HepG2 (cell line): Measurements from ENCODE around the gene CCN6. TPM values are rescaled to one million over a fixed set of nuclear protein-coding genes. Genes with fewer than 3 reads are reported as not detected.
A peak's percentile ranks its signal among the peaks of the same experiment; 100 is the strongest.

Source experiments
- ARNT2 ChIP-seq: sonication (generic); formaldehyde crosslinking; IDR thresholded peaks from 2 replicates; pipeline ENCODE4 v1.8.0; 2022; ENCODE audit warnings: mild to moderate bottlenecking, low read depth, missing genetic modification reagents, moderate library complexity
- BCL6 ChIP-seq: IDR thresholded peaks from 2 replicates; pipeline ENCODE4 v1.6.1; 2016; ENCODE audit warnings: missing genetic modification reagents, missing compliant biosample characterization
- CSRNP2 ChIP-seq: sonication (generic); formaldehyde crosslinking; conservative IDR thresholded peaks from 2 replicates; pipeline ENCODE4 v1.8.0; 2022; ENCODE audit warnings: low read depth, missing genetic modification reagents
- DPF2 ChIP-seq: sonication (generic); formaldehyde crosslinking; IDR thresholded peaks from 2 replicates; pipeline ENCODE4 v1.4.0; 2020; ENCODE audit warnings: mild to moderate bottlenecking, low read depth, missing genetic modification reagents, borderline replicate concordance
- JARID2 ChIP-seq: sonication (generic); formaldehyde crosslinking; IDR thresholded peaks from 2 replicates; pipeline ENCODE4 v1.8.1; 2023; ENCODE audit warnings: missing genetic modification reagents, inconsistent platforms; ENCODE audit not compliant: insufficient replicate concordance
- KDM1A ChIP-seq: IDR thresholded peaks from 2 replicates; pipeline ENCODE4 v1.6.1; 2016; ENCODE audit warnings: missing compliant biosample characterization
- NCOA2 ChIP-seq: sonication (generic); formaldehyde crosslinking; IDR thresholded peaks from 2 replicates; pipeline ENCODE4 v1.8.0; 2022; ENCODE audit warnings: inconsistent platforms
- NFIB ChIP-seq: sonication (generic); formaldehyde crosslinking; IDR thresholded peaks from 2 replicates; pipeline ENCODE4 v1.9.0; 2021; ENCODE audit warnings: missing genetic modification reagents, mild to moderate bottlenecking, borderline replicate concordance
- NR2F6 ChIP-seq, 2 experiments: IDR thresholded peaks; 2 replicates each; pipeline ENCODE4 v1.6.1; 2016; ENCODE audit warnings: antibody characterized with exemption in 1 of 2, mild to moderate bottlenecking in 1 of 2
- PAXIP1 ChIP-seq: sonication (generic); formaldehyde crosslinking; conservative IDR thresholded peaks from 2 replicates; pipeline ENCODE4 v1.4.0; 2020; ENCODE audit warnings: mild to moderate bottlenecking, missing genetic modification reagents, moderate library complexity
- RXRB ChIP-seq: IDR thresholded peaks from 2 replicates; pipeline ENCODE4 v1.6.1; 2016; ENCODE audit warnings: borderline replicate concordance, missing genetic modification reagents, missing compliant biosample characterization
- SIX4 ChIP-seq: sonication (generic); formaldehyde crosslinking; IDR thresholded peaks from 2 replicates; pipeline ENCODE4 v1.4.0; 2020; ENCODE audit warnings: missing genetic modification reagents
- ZEB1 ChIP-seq: IDR thresholded peaks from 2 replicates; pipeline ENCODE4 v1.6.1; 2012; ENCODE audit warnings: mild to moderate bottlenecking, low read depth, inconsistent platforms; ENCODE audit not compliant: insufficient replicate concordance
- ZNF292 ChIP-seq: sonication (generic); formaldehyde crosslinking; IDR thresholded peaks from 2 replicates; pipeline ENCODE4 v1.8.1; 2022; ENCODE audit warnings: mild to moderate bottlenecking, low read depth, missing genetic modification reagents, borderline replicate concordance
- ZNF550 ChIP-seq: sonication (generic); formaldehyde crosslinking; IDR thresholded peaks from 2 replicates; pipeline ENCODE4 v1.4.0; 2020; ENCODE audit warnings: mild to moderate bottlenecking, missing genetic modification reagents, borderline replicate concordance
- ZNF609 ChIP-seq: sonication (generic); formaldehyde crosslinking; IDR thresholded peaks from 2 replicates; pipeline ENCODE4 v1.4.0; 2020; ENCODE audit warnings: mild to moderate bottlenecking, missing genetic modification reagents, borderline replicate concordance
- ZNF672 ChIP-seq: sonication (generic); formaldehyde crosslinking; IDR thresholded peaks from 2 replicates; pipeline ENCODE4 v1.8.1; 2022; ENCODE audit warnings: missing genetic modification reagents
- ZNF776 ChIP-seq: sonication (generic); formaldehyde crosslinking; IDR thresholded peaks from 2 replicates; pipeline ENCODE4 v1.4.0; 2020; ENCODE audit warnings: mild to moderate bottlenecking, missing genetic modification reagents
- polyA plus RNA-seq, 8 experiments: library from polyadenylated mRNA; depleted of rRNA in 3 of 8; stranded (reverse) in 7 of 8; unstranded in 1 of 8; fragments of >200 nt; fragmentation: Illumina TruSeq in 4 of 8; extraction: Trizol in 4 of 8; gene quantifications; 2 replicates each; pipeline versions ENCODE4 v1.2.1 to v1.2.3, GENCODE V29; 2011 to 2016; ENCODE audit warnings: low read depth in 4 of 8, missing spikeins in 1 of 8, mixed read lengths in 1 of 8; ENCODE audit not compliant: insufficient read depth in 1 of 8
- total RNA-seq, 5 experiments: library from RNA; depleted of rRNA; stranded (reverse); fragments of >200 nt; fragmentation: Illumina TruSeq; extraction: Trizol; gene quantifications; 2 replicates each; pipeline ENCODE4 v1.2.3, GENCODE V29; 2016; ENCODE audit warnings: low read depth in 1 of 5

CCN6 gene
- total and polyA plus RNA-seq, 2 of the 13 experiments (the other 11 are each of a cell fraction or from before 2014, with no cell fraction given) = not detected

GRCh38 chr6:112087136-112087911 is 33.4 kb downstream of the CCN6 start, which contains the start of the genes FAM229B and TUBE1 (continued):
- TF ChIP-seq ZEB1 (no peak), ARNT2 (CRISPR knock-in tag) (peak; percentile 33; the same call in 1 of the 2 replicates), ZNF292 (CRISPR knock-in tag) (no peak; the same call in none of the 2 replicates), NCOA2 (CRISPR knock-in tag) (peak; percentile 40), ZNF672 (no peak), ZNF609 (CRISPR knock-in tag) (no peak), BCL6 (CRISPR knock-in tag) (peak; percentile 50), NFIB (CRISPR knock-in tag) (no peak), PAXIP1 (CRISPR knock-in tag) (0 out of 2 replicates have a peak, but pooled peaks have one; percentile 37), SIX4 (no peak), DPF2 (no peak), CSRNP2 (no peak), ZNF776 (no peak; the same call in 1 of the 2 replicates), KDM1A (no peak), JARID2 (CRISPR knock-in tag) (peak; percentile 76), RXRB (CRISPR knock-in tag) (peak; percentile 49; the same call in 1 of the 2 replicates), NR2F6 (IDR thresholded peaks at IDR 0.05) (no peak), NR2F6 (CRISPR knock-in tag; IDR thresholded peaks at IDR 0.05) (peak; percentile 36; the same call in 1 of the 2 replicates), ZNF550 (CRISPR knock-in tag) (no peak)
